Fibroblast of the aortic adventitia (primary cell): ENCODE results near the gene IL31. TPM values are rescaled to one million over a fixed set of nuclear protein-coding genes. Genes with fewer than 3 reads are reported as not detected.

Source experiments
- DNase-seq: peaks from one replicate; pipeline ENCODE4 v3.0.0-alpha.2; 2010; ENCODE audit warnings: low read depth
- H3K4me3 ChIP-seq: 2 replicates; pipeline ENCODE4 v1.5.1; 2011; ENCODE audit warnings: low read depth, mild to moderate bottlenecking, control low read depth, low read length, moderate library complexity
- CTCF ChIP-seq: IDR thresholded peaks from 2 replicates; pipeline ENCODE4 v1.5.1; 2011; ENCODE audit warnings: mild to moderate bottlenecking, low read length, control low read depth, inconsistent platforms; ENCODE audit not compliant: insufficient read depth
- total RNA-seq: library from RNA; depleted of rRNA; stranded (reverse); fragments of >200 nt; gene quantifications from 2 replicates; pipeline ENCODE4 v1.2.3, GENCODE V29; 2012; ENCODE audit warnings: low replicate concordance

The IL31 gene
- total RNA-seq: not detected in 2 replicates

GRCh38 chr12:122174155-122174845, at the start of gene IL31:
Gene IL31 (minus strand): TSS chr12:122174221. CDS start chr12:122174172, 49 bp downstream.
- TF ChIP-seq CTCF: no peak
- no peak within 1 kb of the TSS for H3K4me3 ChIP-seq
- DNase-seq: no peak

- no peak for DNase-seq
- H3K4me3 ChIP-seq: no peak overlapping the region
- no peak for TF ChIP-seq CTCF
Observed at GRCh38 chr12:122216445-122216844, 42.4 kb upstream of the IL31 start.

DNA sequence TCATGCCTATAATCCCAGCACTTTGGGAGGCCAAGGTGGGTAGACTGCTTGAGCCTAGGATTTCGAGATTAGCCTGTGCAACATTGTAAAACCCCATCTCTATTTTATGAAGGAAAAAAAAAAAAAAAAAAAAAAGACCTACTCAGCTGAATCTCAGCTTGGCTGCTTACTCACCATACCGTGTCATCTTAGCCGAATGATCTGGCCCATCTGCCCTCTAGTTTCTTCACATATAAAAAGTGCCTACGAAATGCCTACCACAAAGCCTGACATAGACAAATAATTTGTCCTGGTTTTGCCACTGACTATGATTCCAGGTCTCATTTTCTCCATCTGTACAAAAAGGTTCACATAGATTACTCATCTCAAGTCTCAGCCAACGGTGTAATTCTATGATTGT, 41.8 kb upstream of the IL31 start:
- no peak for DNase-seq

DNA sequence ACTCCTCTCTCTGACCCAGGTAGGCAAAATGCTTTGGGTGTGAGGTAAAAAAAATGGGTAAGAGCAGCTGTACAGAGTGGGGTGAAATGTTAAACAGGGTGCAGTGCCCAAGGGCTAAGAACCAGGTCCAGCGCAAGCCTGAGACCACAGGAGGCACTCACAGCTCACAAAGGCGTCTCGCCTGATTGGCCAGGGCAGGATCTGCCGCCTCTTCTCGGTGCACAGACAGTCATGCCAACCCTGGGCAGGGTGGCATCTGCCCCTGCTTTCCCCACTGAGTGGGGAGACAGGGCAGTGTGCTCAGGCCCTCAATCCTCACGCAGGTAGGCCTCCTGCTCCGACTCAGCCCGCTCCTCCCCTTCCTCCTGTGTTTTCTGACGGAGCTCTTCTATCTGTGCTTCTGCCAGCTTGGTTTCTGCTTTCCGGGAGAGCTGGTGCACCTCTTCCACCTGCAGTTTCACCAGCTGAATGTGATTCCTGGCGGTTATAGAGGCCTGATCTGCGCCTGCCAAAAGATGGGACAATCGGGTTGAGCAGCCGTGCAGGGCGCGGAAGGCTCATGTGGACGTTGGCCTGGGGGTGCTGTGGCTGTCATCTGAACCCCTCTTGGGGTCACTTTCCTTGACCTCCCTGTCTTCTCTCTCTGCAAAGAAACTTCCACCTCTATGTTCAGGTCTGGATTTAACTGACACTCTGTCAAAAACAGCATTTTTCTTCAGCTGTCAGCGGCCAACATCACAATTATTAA, 34.2 kb upstream of the IL31 start:
- no peak for TF ChIP-seq CTCF
- no peak for DNase-seq
- no peak overlapping the region for H3K4me3 ChIP-seq

More for the DNA sequence above, 41.8 kb upstream of the IL31 start:
- no peak for TF ChIP-seq CTCF
- H3K4me3 ChIP-seq: no peak overlapping the region

DNA sequence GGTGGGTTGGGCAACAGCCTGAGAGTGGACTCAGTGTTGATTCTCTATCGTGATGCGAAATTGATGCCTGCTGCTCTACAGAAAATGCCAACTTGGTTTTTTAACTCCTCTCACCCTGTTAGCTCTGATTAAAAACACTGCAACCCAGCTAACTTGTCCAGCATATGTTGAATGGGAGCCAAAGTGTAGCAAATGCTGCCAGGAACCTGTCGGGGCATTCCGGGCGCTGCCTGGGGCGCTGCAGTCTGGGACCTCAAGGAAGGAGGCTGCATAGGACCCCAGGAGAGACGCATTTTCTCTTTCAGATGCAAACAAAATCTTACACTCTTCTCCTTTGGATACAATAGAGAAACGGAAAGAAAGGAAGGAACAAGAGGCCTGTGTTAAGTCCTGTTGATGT, 33.4 kb upstream of the IL31 start:
- DNase-seq: no peak
- no peak for TF ChIP-seq CTCF
- H3K4me3 ChIP-seq: no peak overlapping the region

- no peak overlapping the region for H3K4me3 ChIP-seq
- TF ChIP-seq CTCF: no peak
- DNase-seq: no peak
Observed at GRCh38 chr12:122206976-122207375, 33.0 kb upstream of the IL31 start.
